Astrocyte of the spinal cord (primary cell): ENCODE data around the gene ELAPOR2.
A peak's percentile ranks its signal among the peaks of the same experiment; 100 is the strongest.
"Not testable (repeated sequence)": the region's sequence is repeated elsewhere in the genome, so short reads cannot be mapped to it uniquely, and the experiment has no call there.

Experiments used
- DNase-seq: peaks from one replicate; pipeline ENCODE4 v3.0.0; 2011; ENCODE audit warnings: low read depth, low spot score
- H3K4me3 ChIP-seq: 2 replicates; pipeline ENCODE4 v1.5.1; 2011; ENCODE audit warnings: low read depth, mild to moderate bottlenecking, low read length, moderate library complexity
- in situ Hi-C: cut with HindIII; loops from 2 replicates; pipeline ENCODE4 v1.10.0; 2017; ENCODE audit warnings: low sequenced_read_pairs
- TF ChIP-seq, protein P1 (sequence below): IDR thresholded peaks from 2 replicates; pipeline ENCODE4 v1.5.1; 2012; ENCODE audit warnings: low read depth, mild to moderate bottlenecking, low read length, inconsistent platforms

The ELAPOR2 gene

GRCh38 chr7:87046456-87046855 lies 13.0 kb downstream of the ELAPOR2 start:
- no peak for DNase-seq
- H3K4me3 ChIP-seq, result no peak overlapping the region
- TF ChIP-seq, protein P1, sequence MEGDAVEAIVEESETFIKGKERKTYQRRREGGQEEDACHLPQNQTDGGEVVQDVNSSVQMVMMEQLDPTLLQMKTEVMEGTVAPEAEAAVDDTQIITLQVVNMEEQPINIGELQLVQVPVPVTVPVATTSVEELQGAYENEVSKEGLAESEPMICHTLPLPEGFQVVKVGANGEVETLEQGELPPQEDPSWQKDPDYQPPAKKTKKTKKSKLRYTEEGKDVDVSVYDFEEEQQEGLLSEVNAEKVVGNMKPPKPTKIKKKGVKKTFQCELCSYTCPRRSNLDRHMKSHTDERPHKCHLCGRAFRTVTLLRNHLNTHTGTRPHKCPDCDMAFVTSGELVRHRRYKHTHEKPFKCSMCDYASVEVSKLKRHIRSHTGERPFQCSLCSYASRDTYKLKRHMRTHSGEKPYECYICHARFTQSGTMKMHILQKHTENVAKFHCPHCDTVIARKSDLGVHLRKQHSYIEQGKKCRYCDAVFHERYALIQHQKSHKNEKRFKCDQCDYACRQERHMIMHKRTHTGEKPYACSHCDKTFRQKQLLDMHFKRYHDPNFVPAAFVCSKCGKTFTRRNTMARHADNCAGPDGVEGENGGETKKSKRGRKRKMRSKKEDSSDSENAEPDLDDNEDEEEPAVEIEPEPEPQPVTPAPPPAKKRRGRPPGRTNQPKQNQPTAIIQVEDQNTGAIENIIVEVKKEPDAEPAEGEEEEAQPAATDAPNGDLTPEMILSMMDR, result no peak
- in situ Hi-C loops, result no loop called here

DNA sequence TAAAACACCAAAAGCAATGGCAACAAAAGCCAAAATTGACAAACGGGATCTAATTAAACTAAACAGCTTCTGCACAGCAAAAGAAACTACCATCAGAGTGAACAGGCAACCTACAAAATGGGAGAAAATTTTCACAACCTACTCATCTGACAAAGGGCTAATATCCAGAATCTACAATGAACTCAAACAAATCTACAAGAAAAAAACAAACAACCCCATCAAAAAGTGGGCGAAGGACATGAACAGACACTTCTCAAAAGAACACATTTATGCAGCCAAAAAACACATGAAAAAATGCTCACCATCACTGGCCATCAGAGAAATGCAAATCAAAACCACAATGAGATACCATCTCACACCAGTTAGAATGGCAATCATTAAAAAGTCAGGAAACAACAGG lies 14.7 kb downstream of the ELAPOR2 start:
- DNase-seq, H3K4me3 ChIP-seq, in situ Hi-C loops: not testable (repeated sequence)

- DNase-seq, in situ Hi-C loops, H3K4me3 ChIP-seq: not testable (repeated sequence)
These were observed 17.9 kb downstream of the ELAPOR2 start for GRCh38 chr7:87041586-87041985.

GRCh38 chr7:87039691-87040299 lies 19.7 kb downstream of the ELAPOR2 start:
- in situ Hi-C loops, DNase-seq: not testable (repeated sequence)
- peak overlapping the region; percentile 29 for H3K4me3 ChIP-seq

DNA sequence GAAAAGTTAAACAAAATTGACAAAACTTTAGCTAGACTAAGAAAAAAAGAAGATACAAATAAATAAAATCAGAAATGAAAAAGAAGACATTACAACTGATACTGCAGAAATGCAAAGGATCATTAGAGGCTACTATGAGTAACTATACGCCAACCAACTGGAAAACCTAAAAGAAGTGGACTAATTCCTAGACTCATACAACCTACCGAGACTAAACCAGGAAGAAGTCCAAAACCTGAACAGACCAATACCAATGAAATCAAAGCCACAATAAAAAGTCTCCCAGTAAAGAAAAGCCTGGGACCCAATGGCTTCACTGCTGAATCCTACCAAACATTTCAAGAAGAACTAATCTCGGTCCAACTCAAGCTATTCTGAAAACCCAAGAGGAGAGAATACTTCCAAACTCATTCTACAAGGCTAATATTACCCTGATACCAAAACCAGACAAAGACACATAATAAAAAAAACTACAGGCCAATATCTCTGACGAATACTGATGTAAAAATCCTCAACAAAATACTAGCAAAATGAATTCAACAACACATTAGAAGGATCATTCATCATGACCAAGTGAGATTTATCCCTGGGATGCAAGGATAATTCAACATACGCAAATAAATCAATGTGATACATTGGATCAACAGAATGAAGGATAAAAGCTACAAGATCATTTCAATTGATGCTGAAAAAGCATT lies 20.3 kb downstream of the ELAPOR2 start:
- DNase-seq, result no peak
- TF ChIP-seq, protein P1, result no peak
- in situ Hi-C loops, result no loop called here
- peak overlapping the region; percentile 29 for H3K4me3 ChIP-seq

- no peak for DNase-seq
- TF ChIP-seq, protein P1, result no peak
- in situ Hi-C loops, result no loop called here
These were observed 22.5 kb downstream of the ELAPOR2 start for GRCh38 chr7:87036985-87037384.

GRCh38 chr7:87032604-87033339 lies 26.7 kb downstream of the ELAPOR2 start:
- TF ChIP-seq, protein P1, result no peak
- in situ Hi-C loops, result no loop called here
- DNase-seq, result no peak
- no peak overlapping the region for H3K4me3 ChIP-seq

More at GRCh38 chr7:87036985-87037384, 22.5 kb downstream of the ELAPOR2 start:
- H3K4me3 ChIP-seq, result no peak overlapping the region

- in situ Hi-C loops, result no loop called here
- DNase-seq, result no peak
- TF ChIP-seq, protein P1, result no peak
- H3K4me3 ChIP-seq, result no peak overlapping the region
These were observed 30.4 kb downstream of the ELAPOR2 start for GRCh38 chr7:87029078-87029477.
